ENCODE results near the gene RAD23A.
A peak's percentile ranks its signal among the peaks of the same experiment; 100 is the strongest.
"Not testable (repeated sequence)": the region's sequence is repeated elsewhere in the genome, so short reads cannot be mapped to it uniquely, and the experiment has no call there.

Gene RAD23A

DNA sequence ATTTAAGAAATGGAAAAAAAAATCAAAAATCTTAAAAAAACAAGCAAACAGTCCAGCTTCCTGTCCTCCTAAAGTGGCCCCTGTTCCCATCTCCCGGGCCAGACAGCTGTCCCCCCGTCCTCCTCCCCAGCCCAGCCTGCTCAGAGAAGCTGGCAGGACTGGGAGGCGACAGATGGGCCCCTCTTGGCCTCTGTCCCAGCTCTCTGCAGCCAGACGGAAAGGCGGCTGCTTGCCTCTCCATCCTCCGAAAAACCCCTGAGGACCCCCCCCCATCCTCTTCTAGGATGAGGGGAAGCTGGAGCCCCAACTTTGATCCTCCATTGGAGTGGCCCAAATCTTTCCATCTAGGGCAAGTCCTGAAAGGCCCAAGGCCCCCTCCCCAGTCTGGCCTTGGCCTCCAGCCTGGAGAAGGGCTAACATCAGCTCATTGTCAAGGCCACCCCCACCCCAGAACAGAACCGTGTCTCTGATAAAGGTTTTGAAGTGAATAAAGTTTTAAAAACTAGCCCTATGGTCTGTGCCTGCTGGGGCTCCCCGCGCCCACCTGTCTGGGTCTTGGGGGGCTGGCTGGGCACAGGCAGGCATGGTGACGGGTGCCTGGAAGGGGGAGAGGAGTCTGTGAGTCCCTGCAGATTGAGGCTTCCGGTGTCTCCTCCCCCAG is 7.6 kb downstream of the RAD23A start:
- in situ Hi-C loops (cut with HindIII; ENCODE audit: low pct_ligation_motif_present, low pct_unique_long_range_greater_than_20kb, low sequenced_read_pairs) = no loop called here
- no peak for DNase-seq

DNA sequence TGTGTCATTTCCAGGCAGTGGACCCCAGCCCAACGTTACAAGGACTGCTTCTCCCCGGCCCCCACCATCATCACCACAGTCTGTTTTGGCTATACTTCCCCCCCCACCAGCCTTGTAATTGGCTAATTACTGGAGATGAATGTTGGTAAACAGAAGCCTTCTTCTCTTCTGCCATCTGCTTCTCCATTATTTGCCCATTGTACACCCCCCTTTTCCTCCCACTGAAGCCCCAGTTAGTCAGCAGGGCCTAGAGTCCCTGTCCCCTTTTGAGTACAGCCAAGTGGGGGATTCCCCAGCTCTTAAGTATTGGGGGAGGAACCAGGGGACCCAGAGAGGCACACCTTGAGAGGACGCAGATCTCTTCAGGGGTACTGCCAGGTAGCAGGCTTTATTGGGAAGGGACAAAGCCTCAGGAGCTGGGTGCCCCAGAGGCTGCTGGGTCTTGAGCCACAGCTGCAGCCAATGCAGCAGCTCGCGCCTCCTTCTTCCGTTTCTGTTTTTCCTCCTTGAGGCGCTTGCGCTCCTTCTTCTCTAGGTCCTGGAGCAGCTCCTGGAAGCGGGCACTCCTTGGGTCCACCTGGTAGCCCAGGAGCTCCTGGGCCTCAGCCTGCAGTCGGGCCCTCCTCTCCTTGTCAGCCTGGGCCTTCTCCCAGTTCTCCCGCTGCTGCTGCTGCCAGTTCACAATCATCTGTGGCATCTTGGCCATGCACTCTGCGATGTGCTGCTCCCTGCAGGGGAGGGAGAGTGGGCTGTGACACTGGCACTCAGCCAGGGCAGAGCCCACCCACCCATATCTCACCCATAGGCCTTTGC is 8.3 kb downstream of the RAD23A start:
- in situ Hi-C loops (cut with HindIII; ENCODE audit: low pct_ligation_motif_present, low pct_unique_long_range_greater_than_20kb, low sequenced_read_pairs) = no loop called here

DNA sequence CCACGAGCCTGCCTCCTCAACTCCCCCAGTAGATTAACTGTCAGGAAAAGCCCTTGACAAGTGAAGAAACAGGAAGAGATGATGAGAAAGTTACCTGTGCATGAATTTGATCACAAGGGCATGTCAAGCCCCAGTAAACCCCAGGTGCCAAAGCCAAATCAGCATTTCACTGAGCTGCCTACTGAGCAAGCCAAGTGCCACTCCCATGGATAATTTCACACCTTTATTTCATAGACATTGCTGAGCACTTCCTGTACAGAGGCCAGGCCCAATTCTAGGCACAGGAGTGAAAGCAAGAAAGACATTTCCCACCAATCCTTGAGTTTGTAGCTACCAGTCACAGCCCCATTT is 8.9 kb downstream of the RAD23A start:
- in situ Hi-C loops (cut with HindIII; ENCODE audit: low pct_ligation_motif_present, low pct_unique_long_range_greater_than_20kb, low sequenced_read_pairs) = no loop called here
- DNase-seq = no peak

More for the DNA sequence above, 8.3 kb downstream of the RAD23A start:
- DNase-seq = no peak

DNA sequence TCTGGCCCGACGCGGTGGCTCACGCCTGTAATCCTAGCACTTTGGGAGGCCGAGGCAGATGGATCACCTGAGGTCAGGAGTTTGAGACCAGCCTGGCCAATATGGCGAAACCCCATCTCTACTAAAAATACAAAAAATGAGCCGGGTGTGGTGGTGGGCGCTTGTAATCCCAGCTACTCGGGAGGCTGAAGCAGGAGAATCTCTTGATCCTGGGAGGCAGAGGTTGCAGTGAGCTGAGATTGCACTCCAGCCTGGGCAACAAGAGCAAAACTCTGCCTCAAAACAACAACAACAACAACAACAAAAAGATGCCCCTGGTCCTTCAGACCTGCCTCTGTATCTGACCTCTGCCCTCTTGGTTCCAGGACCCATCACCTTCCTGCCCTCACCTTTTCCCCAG is 9.9 kb downstream of the RAD23A start:
- in situ Hi-C loops (cut with HindIII; ENCODE audit: low pct_ligation_motif_present, low pct_unique_long_range_greater_than_20kb, low sequenced_read_pairs); DNase-seq: not testable (repeated sequence)

GRCh38 chr19:12955996-12956395 is 10.3 kb downstream of the RAD23A start:
- in situ Hi-C loops (cut with HindIII; ENCODE audit: low pct_ligation_motif_present, low pct_unique_long_range_greater_than_20kb, low sequenced_read_pairs) = no loop called here
- no peak for DNase-seq

GRCh38 chr19:12956446-12957388 is 11.1 kb downstream of the RAD23A start, which contains the start of gene GADD45GIP1:
Gene GADD45GIP1 (minus strand): TSS chr19:12957223. CDS start chr19:12957212, 11 bp downstream.
- peak; percentile 78 for DNase-seq
- in situ Hi-C loops (cut with HindIII; ENCODE audit: low pct_ligation_motif_present, low pct_unique_long_range_greater_than_20kb, low sequenced_read_pairs) = no loop called here

DNA sequence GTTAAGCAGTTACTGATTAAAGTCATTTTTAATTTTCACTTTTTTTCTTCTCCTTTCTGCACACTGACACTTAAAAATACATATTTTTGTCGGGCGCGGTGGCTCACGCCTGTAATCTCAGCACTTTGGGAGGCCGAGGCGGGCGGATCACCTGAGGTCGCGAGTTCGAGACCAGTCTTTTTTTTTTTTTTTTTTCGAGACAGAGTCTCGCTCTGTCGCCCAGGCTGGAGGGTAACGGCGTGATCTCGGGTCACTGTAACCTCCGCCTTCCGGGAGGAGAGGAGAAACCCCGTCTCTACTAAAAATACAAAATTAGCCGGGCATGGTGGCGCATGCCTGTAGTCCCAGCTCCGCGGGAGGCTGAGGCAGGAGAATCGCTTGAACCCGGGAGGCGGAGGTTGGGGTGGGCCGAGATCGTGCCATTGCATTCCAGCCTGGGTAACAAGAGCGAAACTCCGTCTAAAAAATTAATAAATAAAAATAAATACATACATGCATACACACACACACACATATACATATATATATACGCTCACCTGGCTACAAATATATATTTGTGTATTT is 11.8 kb downstream of the RAD23A start:
- in situ Hi-C loops (cut with HindIII; ENCODE audit: low pct_ligation_motif_present, low pct_unique_long_range_greater_than_20kb, low sequenced_read_pairs); DNase-seq: not testable (repeated sequence)

DNA sequence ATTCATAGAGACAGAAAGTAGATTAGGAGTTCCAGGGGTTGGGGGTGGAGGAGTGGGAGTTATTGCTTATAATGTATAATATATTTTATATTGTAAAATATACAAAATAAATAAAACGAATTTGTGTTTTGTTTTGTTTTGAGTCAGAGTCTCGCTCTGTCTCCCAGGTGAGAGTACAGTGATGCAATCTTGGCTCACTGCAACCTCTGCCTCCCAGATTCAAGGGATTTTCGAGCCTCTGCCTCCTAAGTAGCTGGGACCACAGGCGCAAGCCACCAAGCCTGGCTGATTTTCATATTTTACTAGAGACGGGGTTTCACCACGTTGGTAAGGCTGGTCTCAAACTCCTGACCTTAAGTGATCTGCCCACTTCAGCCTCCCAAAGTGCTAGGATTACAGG is 13.8 kb downstream of the RAD23A start:
- in situ Hi-C loops (cut with HindIII; ENCODE audit: low pct_ligation_motif_present, low pct_unique_long_range_greater_than_20kb, low sequenced_read_pairs) = no loop called here
- no peak for DNase-seq

- in situ Hi-C loops (cut with HindIII; ENCODE audit: low pct_ligation_motif_present, low pct_unique_long_range_greater_than_20kb, low sequenced_read_pairs) = no loop called here
Observed at GRCh38 chr19:12965017-12965811, 19.6 kb downstream of the RAD23A start.

DNA sequence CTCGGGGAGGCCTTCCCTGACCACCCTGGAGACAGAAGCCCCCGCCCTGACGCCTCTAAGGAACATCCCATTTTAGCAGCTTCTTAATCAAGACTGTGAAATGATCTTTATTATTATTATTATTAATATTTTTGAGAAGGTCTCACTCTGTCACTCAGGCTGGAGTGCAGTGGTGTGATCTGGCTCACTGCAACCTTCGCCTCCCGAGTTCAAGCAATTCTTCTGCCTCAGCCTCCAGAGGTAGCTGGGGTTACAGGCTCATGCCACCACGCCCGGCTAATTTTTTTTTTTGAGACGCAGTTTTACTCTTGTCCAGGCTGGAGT is 20.1 kb downstream of the RAD23A start:
- DNase-seq = no peak
- in situ Hi-C loops (cut with HindIII; ENCODE audit: low pct_ligation_motif_present, low pct_unique_long_range_greater_than_20kb, low sequenced_read_pairs) = no loop called here

More at GRCh38 chr19:12965017-12965811, 19.6 kb downstream of the RAD23A start:
- DNase-seq = peak; percentile 70

- in situ Hi-C loops (cut with HindIII; ENCODE audit: low pct_ligation_motif_present, low pct_unique_long_range_greater_than_20kb, low sequenced_read_pairs) = no loop called here
- DNase-seq = no peak
Observed at GRCh38 chr19:12967907-12968306, 22.2 kb downstream of the RAD23A start.

- in situ Hi-C loops (cut with HindIII; ENCODE audit: low pct_ligation_motif_present, low pct_unique_long_range_greater_than_20kb, low sequenced_read_pairs) = no loop called here
- no peak for DNase-seq
Observed at GRCh38 chr19:12969292-12969988, 23.8 kb downstream of the RAD23A start, which contains the start of gene DAND5. Gene DAND5 (plus strand): TSS chr19:12969576. CDS start chr19:12969661, 85 bp downstream.

DNA sequence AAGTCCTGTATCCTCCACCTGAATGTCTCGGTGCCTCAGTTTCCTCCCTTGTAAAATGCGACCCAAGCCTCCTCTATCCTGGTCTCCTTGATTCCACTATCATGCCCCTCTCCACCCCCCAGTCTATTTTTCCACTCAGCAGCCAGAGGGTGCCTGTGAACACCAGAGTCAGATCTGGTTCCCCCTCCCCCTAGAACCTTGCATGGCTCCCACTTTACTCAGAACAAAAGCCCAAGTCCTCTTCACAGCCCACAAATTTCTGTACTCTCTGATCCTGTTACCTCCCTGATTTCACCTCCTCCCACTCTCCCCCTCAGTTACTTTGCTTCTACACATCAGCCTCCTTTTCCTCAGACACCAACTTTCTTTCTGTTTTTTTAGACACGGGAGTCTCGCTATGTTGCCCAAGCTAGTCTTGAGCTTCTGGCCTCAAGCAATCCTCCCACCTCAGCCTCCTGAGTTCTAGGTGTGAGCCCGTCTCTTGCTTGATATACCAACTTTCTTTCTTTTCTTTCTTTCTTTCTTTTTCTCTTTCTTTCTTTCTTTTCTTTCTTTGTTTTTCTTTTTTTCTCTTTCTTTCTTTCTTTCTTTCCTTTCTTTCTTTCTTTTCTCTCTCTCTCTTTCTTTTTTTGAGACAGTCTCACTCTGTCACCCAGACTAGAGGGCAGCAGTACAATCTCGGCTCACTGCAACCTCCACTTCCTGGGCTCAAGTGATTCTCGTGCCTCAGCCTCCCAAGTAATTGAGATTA is 24.6 kb downstream of the RAD23A start:
- in situ Hi-C loops (cut with HindIII; ENCODE audit: low pct_ligation_motif_present, low pct_unique_long_range_greater_than_20kb, low sequenced_read_pairs) = no loop called here
- no peak for DNase-seq

DNA sequence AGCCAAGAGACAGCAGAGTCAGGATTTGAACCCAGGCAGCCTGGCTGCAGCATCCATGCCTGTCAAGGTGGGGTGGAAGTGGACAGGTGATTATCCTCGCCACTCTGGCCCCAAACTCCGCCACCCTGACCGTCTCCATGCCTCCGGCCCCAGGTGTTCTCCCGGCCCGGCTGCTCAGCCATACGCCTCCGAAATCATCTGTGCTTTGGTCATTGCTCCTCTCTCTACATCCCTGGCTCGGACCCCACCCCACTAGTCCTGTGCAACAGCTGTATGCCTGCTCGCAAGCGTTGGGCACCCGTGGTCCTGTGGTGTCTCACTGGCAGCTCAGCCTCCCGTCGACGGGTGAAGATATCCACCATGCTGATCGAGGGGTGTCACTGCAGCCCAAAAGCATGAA is 27.6 kb downstream of the RAD23A start:
- in situ Hi-C loops (cut with HindIII; ENCODE audit: low pct_ligation_motif_present, low pct_unique_long_range_greater_than_20kb, low sequenced_read_pairs) = no loop called here
- DNase-seq = no peak

- in situ Hi-C loops (cut with HindIII; ENCODE audit: low pct_ligation_motif_present, low pct_unique_long_range_greater_than_20kb, low sequenced_read_pairs) = no loop called here
- no peak for DNase-seq
Observed at GRCh38 chr19:12974301-12975220, 28.9 kb downstream of the RAD23A start.

- in situ Hi-C loops (cut with HindIII; ENCODE audit: low pct_ligation_motif_present, low pct_unique_long_range_greater_than_20kb, low sequenced_read_pairs) = no loop called here
- no peak for DNase-seq
Observed at GRCh38 chr19:12975221-12975741, 29.6 kb downstream of the RAD23A start.
